Ishikawa (cell line): Measurements from ENCODE around the gene BAG5.

ENCODE experiments used
- CEBPB ChIP-seq: IDR thresholded peaks from 2 replicates; pipeline ENCODE4 v1.6.1; 2012
- CREB1 ChIP-seq: IDR thresholded peaks from 2 replicates; pipeline ENCODE4 v1.6.1; 2012; ENCODE audit warnings: low read depth
- EGR1 ChIP-seq: IDR thresholded peaks from 2 replicates; pipeline ENCODE4 v1.6.1; 2012
- EP300 ChIP-seq: IDR thresholded peaks from 2 replicates; pipeline ENCODE4 v1.6.1; 2012; ENCODE audit warnings: borderline replicate concordance
- FOXM1 ChIP-seq: IDR thresholded peaks from 2 replicates; pipeline ENCODE4 v1.6.1; 2012; ENCODE audit warnings: low read depth, borderline replicate concordance
- MAX ChIP-seq: IDR thresholded peaks from 2 replicates; pipeline ENCODE4 v1.6.1; 2012
- NFIC ChIP-seq: IDR thresholded peaks from 2 replicates; pipeline ENCODE4 v1.6.1; 2012
- RAD21 ChIP-seq: IDR thresholded peaks from 2 replicates; pipeline ENCODE4 v1.6.1; 2012; ENCODE audit warnings: low read depth
- REST ChIP-seq: IDR thresholded peaks from 2 replicates; pipeline ENCODE4 v1.6.1; 2012; ENCODE audit warnings: low read depth, mild to moderate bottlenecking
- TAF1 ChIP-seq: IDR thresholded peaks from 2 replicates; pipeline ENCODE4 v1.6.1; 2012; ENCODE audit warnings: low read depth, mild to moderate bottlenecking
- TCF12 ChIP-seq: IDR thresholded peaks from 2 replicates; pipeline ENCODE4 v1.6.1; 2012; ENCODE audit warnings: low read depth
- TEAD4 ChIP-seq: IDR thresholded peaks from 2 replicates; pipeline ENCODE4 v1.6.1; 2012
- USF1 ChIP-seq: IDR thresholded peaks from 2 replicates; pipeline ENCODE4 v1.6.1; 2012
- YY1 ChIP-seq: IDR thresholded peaks from 2 replicates; pipeline ENCODE4 v1.6.1; 2012; ENCODE audit warnings: low read depth
- ZBTB7A ChIP-seq: IDR thresholded peaks from 2 replicates; pipeline ENCODE4 v1.6.1; 2012; ENCODE audit warnings: low read depth

The BAG5 gene

GRCh38 chr14:103549361-103550311 lies 12.8 kb downstream of the BAG5 start:
- TF ChIP-seq ZBTB7A (no peak), TCF12 (no peak), EP300 (no peak), TEAD4 (no peak)

GRCh38 chr14:103548463-103549351 lies 13.8 kb downstream of the BAG5 start:
- TF ChIP-seq CEBPB (no peak), NFIC (no peak), TAF1 (no peak), EP300 (no peak), REST (no peak), MAX (no peak), RAD21 (no peak), ZBTB7A (no peak), TEAD4 (no peak), USF1 (no peak), YY1 (no peak), TCF12 (no peak), EGR1 (no peak), CREB1 (no peak), FOXM1 (no peak)

GRCh38 chr14:103547941-103548462 lies 14.5 kb downstream of the BAG5 start:
- TF ChIP-seq RAD21 (no peak), MAX (no peak), CREB1 (no peak), REST (no peak), USF1 (no peak), CEBPB (no peak), TCF12 (no peak), EGR1 (no peak), ZBTB7A (no peak), YY1 (no peak), NFIC (no peak), TEAD4 (no peak), FOXM1 (no peak), EP300 (no peak), TAF1 (no peak)

GRCh38 chr14:103547455-103547940 lies 15.0 kb downstream of the BAG5 start:
- TF ChIP-seq EP300 (no peak), EGR1 (no peak), REST (no peak), TEAD4 (no peak), USF1 (no peak), FOXM1 (no peak), TCF12 (no peak), MAX (no peak), TAF1 (no peak), ZBTB7A (no peak), RAD21 (no peak), NFIC (no peak), YY1 (no peak), CEBPB (no peak), CREB1 (no peak)
